ENCODE measurements around the gene FBXO34.

DNA sequence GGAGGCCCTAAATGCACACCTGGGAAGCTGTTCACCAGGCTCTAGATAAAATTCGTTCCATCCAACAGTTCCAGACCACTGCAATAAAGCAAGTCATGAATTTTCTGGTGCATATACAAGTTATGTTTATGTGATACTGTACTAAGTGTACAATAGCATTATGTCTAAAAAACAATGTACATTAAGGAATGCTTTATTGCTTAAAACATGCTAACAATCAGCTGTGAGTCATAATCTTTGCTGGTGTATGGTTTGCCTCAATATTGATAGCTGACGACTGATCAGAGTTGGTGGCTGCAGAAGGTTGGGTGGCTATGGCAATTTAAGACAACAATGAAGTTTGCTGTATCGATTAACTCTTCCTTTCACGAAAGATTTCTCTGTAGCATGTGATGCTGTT, 88.1 kb downstream of the FBXO34 start:
- TF ChIP-seq ESRRA (IDR thresholded peaks at IDR 0.05; ENCODE audit: low read length) (no peak), ZZZ3 (IDR thresholded peaks at IDR 0.05; ENCODE audit: control insufficient read depth, insufficient read length, low read depth) (no peak)

Data from GM12878 (cell line).